ENCODE data around the gene OTOP3. TPM values are rescaled to one million over a fixed set of nuclear protein-coding genes. Genes with fewer than 3 reads are reported as not detected.

Gene OTOP3
- total RNA-seq, 1 experiment from 2014 or later, result not detected

DNA sequence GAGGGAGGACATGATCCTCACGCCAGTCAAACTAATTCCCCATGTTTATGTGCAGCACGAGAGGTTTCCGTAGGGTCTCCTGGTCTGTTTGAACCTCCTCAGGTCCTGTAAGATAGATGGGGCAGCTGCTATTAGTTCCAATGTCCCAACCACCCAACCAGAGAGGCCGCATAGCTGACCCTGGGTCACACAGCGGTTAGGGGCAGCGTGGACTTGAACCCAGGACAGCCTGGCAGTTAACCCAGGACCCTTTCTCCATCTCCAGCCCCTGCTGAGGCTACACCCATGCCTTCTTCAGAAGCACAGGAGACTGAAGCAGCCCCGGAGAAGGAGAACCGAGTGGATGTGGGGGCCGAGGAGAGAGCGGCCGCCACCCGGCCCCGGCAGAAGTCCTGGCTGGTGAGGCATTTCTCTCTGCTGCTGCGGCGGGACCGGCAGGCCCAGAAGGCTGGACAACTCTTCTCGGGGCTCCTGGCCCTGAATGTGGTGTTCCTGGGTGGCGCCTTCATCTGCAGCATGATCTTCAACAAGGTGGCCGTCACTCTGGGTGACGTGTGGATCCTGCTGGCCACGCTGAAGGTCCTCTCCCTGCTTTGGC lies 5.5 kb downstream of the OTOP3 start:
- no peak overlapping the region for H3K9ac ChIP-seq (ENCODE audit: low read length)
- H3K27ac ChIP-seq (ENCODE audit: low read length), result no peak overlapping the region
- H3K9me2 ChIP-seq (replicated peaks; ENCODE audit: low read length), result no peaks in the 10 kb centered on the region
- H3K4me1 ChIP-seq (ENCODE audit: insufficient read depth, low read length), result peaks cover 27% of the 10 kb centered on the region
- peaks cover 17% of the 10 kb centered on the region for H3K27me3 ChIP-seq (ENCODE audit: low read length)
- no peak overlapping the region for H2AFZ ChIP-seq (ENCODE audit: low read length)
- intact Hi-C loops (cut with micrococcal nuclease), result no loop called here
- TF ChIP-seq, protein P1, sequence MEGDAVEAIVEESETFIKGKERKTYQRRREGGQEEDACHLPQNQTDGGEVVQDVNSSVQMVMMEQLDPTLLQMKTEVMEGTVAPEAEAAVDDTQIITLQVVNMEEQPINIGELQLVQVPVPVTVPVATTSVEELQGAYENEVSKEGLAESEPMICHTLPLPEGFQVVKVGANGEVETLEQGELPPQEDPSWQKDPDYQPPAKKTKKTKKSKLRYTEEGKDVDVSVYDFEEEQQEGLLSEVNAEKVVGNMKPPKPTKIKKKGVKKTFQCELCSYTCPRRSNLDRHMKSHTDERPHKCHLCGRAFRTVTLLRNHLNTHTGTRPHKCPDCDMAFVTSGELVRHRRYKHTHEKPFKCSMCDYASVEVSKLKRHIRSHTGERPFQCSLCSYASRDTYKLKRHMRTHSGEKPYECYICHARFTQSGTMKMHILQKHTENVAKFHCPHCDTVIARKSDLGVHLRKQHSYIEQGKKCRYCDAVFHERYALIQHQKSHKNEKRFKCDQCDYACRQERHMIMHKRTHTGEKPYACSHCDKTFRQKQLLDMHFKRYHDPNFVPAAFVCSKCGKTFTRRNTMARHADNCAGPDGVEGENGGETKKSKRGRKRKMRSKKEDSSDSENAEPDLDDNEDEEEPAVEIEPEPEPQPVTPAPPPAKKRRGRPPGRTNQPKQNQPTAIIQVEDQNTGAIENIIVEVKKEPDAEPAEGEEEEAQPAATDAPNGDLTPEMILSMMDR (conservative IDR thresholded peaks at IDR 0.05; ENCODE audit: low read depth, low read length), result no peak
- TF ChIP-seq EZH2 (IDR thresholded peaks at IDR 0.05; ENCODE audit: low read length, unreplicated experiment) (no peak), EZH2phosphoT487 (IDR thresholded peaks at IDR 0.05; ENCODE audit: borderline replicate concordance, low read length) (no peak)
- no peak overlapping the region for H3K4me2 ChIP-seq (ENCODE audit: low read length)
- no peaks in the 10 kb centered on the region for H3K36me3 ChIP-seq (ENCODE audit: low read depth, low read length)
- H4K20me1 ChIP-seq (ENCODE audit: low read length), result no peaks in the 10 kb centered on the region
- POLR2A ChIA-PET (ENCODE audit: unreplicated experiment), result no interaction called here
- H3K79me2 ChIP-seq (ENCODE audit: low read length), result no peaks in the 10 kb centered on the region
- H3K4me3 ChIP-seq (ENCODE audit: low read length), result no peak overlapping the region
- H3F3A ChIP-seq (ENCODE audit: low read length, unreplicated experiment), result no peaks in the 10 kb centered on the region
- CTCF ChIA-PET, result no interaction called here
- DNase-seq (no peak), ATAC-seq (no peak)
- no peaks in the 10 kb centered on the region for H3K9me3 ChIP-seq (ENCODE audit: low read length)
- BruUV-seq (replicated peaks), result no TSS peak

DNA sequence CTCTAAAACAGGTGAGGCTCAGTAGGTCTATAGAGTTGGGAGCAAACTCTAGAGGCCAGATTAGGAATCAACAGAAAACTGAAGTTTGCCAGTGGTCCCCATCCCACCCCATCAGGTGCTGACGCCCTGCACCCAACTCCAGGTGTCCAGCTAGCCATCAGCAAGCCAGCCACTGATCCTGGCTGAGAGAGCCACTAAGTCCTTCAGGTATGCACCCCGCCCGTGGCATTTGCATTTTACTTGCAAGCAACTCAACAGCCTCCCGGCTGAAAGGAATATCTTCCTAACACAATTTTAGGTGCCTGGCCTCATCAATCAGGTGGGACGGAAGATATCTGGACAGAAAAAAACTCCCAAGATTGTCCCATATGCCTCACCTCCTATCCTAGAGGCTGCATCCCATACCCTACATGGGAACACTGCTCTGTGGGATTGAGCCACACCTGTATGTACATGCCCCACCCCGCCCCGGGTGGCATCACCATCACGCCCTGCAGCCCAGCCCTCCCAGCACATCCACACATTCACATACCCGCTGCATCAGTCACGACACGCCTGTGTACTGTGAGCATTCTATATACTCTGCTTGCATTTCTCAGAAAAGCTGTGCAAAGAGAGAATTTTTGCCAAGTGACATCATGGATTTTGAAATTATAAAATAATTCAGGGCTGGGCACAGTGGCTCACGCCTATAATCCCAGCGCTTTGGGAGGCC lies 8.3 kb downstream of the OTOP3 start:
- peak overlapping the region; percentile 56 for H3K4me2 ChIP-seq (ENCODE audit: low read length)
- H3K9me3 ChIP-seq (ENCODE audit: low read length), result no peaks in the 10 kb centered on the region
- TF ChIP-seq EZH2phosphoT487 (IDR thresholded peaks at IDR 0.05; ENCODE audit: borderline replicate concordance, low read length), result no peak
- no peaks in the 10 kb centered on the region for H3K27me3 ChIP-seq (ENCODE audit: low read length)
- H3K9ac ChIP-seq (ENCODE audit: low read length), result peak overlapping the region; percentile 31
- BruUV-seq (replicated peaks), result TSS peak; percentile 90
- H4K20me1 ChIP-seq (ENCODE audit: low read length), result no peaks in the 10 kb centered on the region
- H3K79me2 ChIP-seq (ENCODE audit: low read length), result no peaks in the 10 kb centered on the region
- POLR2A ChIA-PET (ENCODE audit: unreplicated experiment), result interaction anchor here (0.5 to 0.6 kb wide), 2 partner anchors 11 to 228 kb away, joined by 3 to 4 read pairs; no protein-coding TSS in a partner anchor
- no peak overlapping the region for H3K4me3 ChIP-seq (ENCODE audit: low read length)
- H3K4me1 ChIP-seq (ENCODE audit: insufficient read depth, low read length), result peaks cover 27% of the 10 kb centered on the region
- intact Hi-C loops (cut with micrococcal nuclease), result loop anchor here (1.0 kb wide), 1 partner anchor 21 kb away; the partner anchor contains the start of gene USH1G
- peak; percentile 99 for ATAC-seq
- H3K9me2 ChIP-seq (replicated peaks; ENCODE audit: low read length), result no peaks in the 10 kb centered on the region
- DNase-seq, result peak; percentile 98
- no peaks in the 10 kb centered on the region for H3F3A ChIP-seq (ENCODE audit: low read length, unreplicated experiment)
- H2AFZ ChIP-seq (ENCODE audit: low read length), result no peak overlapping the region
- H3K36me3 ChIP-seq (ENCODE audit: low read depth, low read length), result no peaks in the 10 kb centered on the region
- CTCF ChIA-PET, result interaction anchor here (0.5 kb wide), 2 partner anchors 194 to 243 kb away, joined by 3 to 7 read pairs; no protein-coding TSS in a partner anchor
- H3K27ac ChIP-seq (ENCODE audit: low read length), result peak overlapping the region; percentile 82

DNA sequence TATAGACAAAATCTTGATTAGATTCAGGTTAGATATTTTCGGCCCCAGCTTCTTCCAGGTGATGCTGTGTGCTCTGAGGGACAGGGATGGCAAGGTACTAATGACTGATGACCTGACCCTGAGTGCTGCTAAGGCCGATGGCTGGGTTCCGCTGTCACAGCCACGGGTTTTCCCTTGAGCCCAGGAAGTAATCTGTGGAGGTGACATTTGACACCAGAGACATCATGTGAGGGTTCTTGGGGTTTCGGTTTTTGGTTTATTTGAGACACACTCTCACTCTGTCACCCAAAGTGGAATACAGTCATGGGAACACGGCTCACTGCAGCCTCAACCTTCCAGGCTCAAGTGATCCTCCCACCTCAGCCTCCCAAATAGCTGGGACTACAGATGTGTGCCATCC lies 9.8 kb downstream of the OTOP3 start:
- H3K4me3 ChIP-seq (ENCODE audit: low read length), result no peak overlapping the region
- no peaks in the 10 kb centered on the region for H3K9me3 ChIP-seq (ENCODE audit: low read length)
- POLR2A ChIA-PET (ENCODE audit: unreplicated experiment), result no interaction called here
- no peaks in the 10 kb centered on the region for H3F3A ChIP-seq (ENCODE audit: low read length, unreplicated experiment)
- H2AFZ ChIP-seq (ENCODE audit: low read length), result no peak overlapping the region
- ATAC-seq (no peak), DNase-seq (no peak)
- no peak overlapping the region for H3K27ac ChIP-seq (ENCODE audit: low read length)
- peaks cover 30% of the 10 kb centered on the region for H3K4me1 ChIP-seq (ENCODE audit: insufficient read depth, low read length)
- H3K4me2 ChIP-seq (ENCODE audit: low read length), result no peak overlapping the region
- no peaks in the 10 kb centered on the region for H4K20me1 ChIP-seq (ENCODE audit: low read length)
- H3K9me2 ChIP-seq (replicated peaks; ENCODE audit: low read length), result no peaks in the 10 kb centered on the region
- intact Hi-C loops (cut with micrococcal nuclease), result no loop called here
- CTCF ChIA-PET, result no interaction called here
- H3K27me3 ChIP-seq (ENCODE audit: low read length), result no peaks in the 10 kb centered on the region
- TF ChIP-seq EZH2phosphoT487 (IDR thresholded peaks at IDR 0.05; ENCODE audit: borderline replicate concordance, low read length), result no peak
- TF ChIP-seq, protein P1 (conservative IDR thresholded peaks at IDR 0.05; ENCODE audit: low read depth, low read length), result no peak
- no peak for TF ChIP-seq EZH2 (IDR thresholded peaks at IDR 0.05; ENCODE audit: low read length, unreplicated experiment)
- BruUV-seq (replicated peaks), result no TSS peak
- no peaks in the 10 kb centered on the region for H3K36me3 ChIP-seq (ENCODE audit: low read depth, low read length)
- no peaks in the 10 kb centered on the region for H3K79me2 ChIP-seq (ENCODE audit: low read length)
- H3K9ac ChIP-seq (ENCODE audit: low read length), result no peak overlapping the region

All from PC-3 (cell line).